OCI-LY1 (cell line): ENCODE results near the gene TTR.

ENCODE experiments used
- CTCF ChIP-seq: fragments of 200-600 bp; sonication (generic), shearing (Covaris generic); IDR thresholded peaks from 2 replicates; pipeline ENCODE4 v1.5.1; 2017; ENCODE audit warnings: mild to moderate bottlenecking, antibody characterized with exemption, low read length, moderate library complexity, mixed read lengths
- EZH2 ChIP-seq: fragments of 200-600 bp; sonication (generic), shearing (Covaris generic); IDR thresholded peaks from 2 replicates; pipeline ENCODE4 v1.8.0; 2017; ENCODE audit warnings: borderline replicate concordance, mixed run types, mild to moderate bottlenecking, antibody characterized with exemption, low read length, moderate library complexity, mixed read lengths

GRCh38 chr18:31591628-31592027 is at the start of gene TTR:
- TF ChIP-seq CTCF (no peak), EZH2 (no peak)
